Hematopoietic multipotent progenitor cell treated with erythropoietin and hydrocortisone succinate and interleukin-3 and kit ligand, for 4 days (in vitro differentiated cells): ENCODE results near the gene SPDEF.
A peak's percentile ranks its signal among the peaks of the same experiment; 100 is the strongest.

ENCODE experiments used
- DNase-seq: peaks from one replicate; pipeline ENCODE4 v3.0.0-alpha.2; 2015

Gene SPDEF

GRCh38 chr6:34562350-34562749 lies 6.2 kb upstream of the SPDEF start:
- DNase-seq = no peak

GRCh38 chr6:34561227-34561530 lies 5.0 kb upstream of the SPDEF start:
- DNase-seq = no peak

- no peak for DNase-seq
These were observed 4.5 kb upstream of the SPDEF start for GRCh38 chr6:34560366-34561226.

- DNase-seq = no peak
These were observed 3.7 kb upstream of the SPDEF start for GRCh38 chr6:34559651-34560365.

GRCh38 chr6:34558172-34558714 lies 2.1 kb upstream of the SPDEF start:
- no peak for DNase-seq

- DNase-seq = no peak
These were observed 1.1 kb upstream of the SPDEF start for GRCh38 chr6:34557228-34557627.

- no peak for DNase-seq
These were observed 364 bp upstream of the SPDEF start for GRCh38 chr6:34556493-34556892.

- DNase-seq = no peak
These were observed 801 bp downstream of the SPDEF start for GRCh38 chr6:34555328-34555727.

GRCh38 chr6:34555007-34555322 lies 1.2 kb downstream of the SPDEF start:
- no peak for DNase-seq

GRCh38 chr6:34554291-34555006 lies 1.7 kb downstream of the SPDEF start:
- DNase-seq = no peak

- no peak for DNase-seq
These were observed 2.4 kb downstream of the SPDEF start for GRCh38 chr6:34553750-34554149.

- no peak for DNase-seq
These were observed 3.0 kb downstream of the SPDEF start for GRCh38 chr6:34553146-34553545.

- DNase-seq = no peak
These were observed 3.5 kb downstream of the SPDEF start for GRCh38 chr6:34552620-34553019.

- DNase-seq = no peak
These were observed 4.4 kb downstream of the SPDEF start for GRCh38 chr6:34551720-34552119.

GRCh38 chr6:34549804-34550202 lies 6.3 kb downstream of the SPDEF start:
- DNase-seq = no peak

GRCh38 chr6:34549026-34549803 lies 6.9 kb downstream of the SPDEF start:
- no peak for DNase-seq

GRCh38 chr6:34547701-34548644 lies 8.2 kb downstream of the SPDEF start:
- DNase-seq = no peak

GRCh38 chr6:34546551-34547321 lies 9.4 kb downstream of the SPDEF start:
- peak; percentile 44 for DNase-seq

- DNase-seq = peak; percentile 44
These were observed 11.2 kb downstream of the SPDEF start for GRCh38 chr6:34544776-34545471.

- no peak for DNase-seq
These were observed 12.0 kb downstream of the SPDEF start for GRCh38 chr6:34544052-34544604.
